NCI-H2081 treated with DMSO at 0.1 percent for 48 hours (cell line): ENCODE data around the gene DEFB132.

Source experiments
- DNase-seq: peaks from one replicate; lab custom pipeline; 2025; lab: John Stamatoyannopoulos, UW

The DEFB132 gene

DNA sequence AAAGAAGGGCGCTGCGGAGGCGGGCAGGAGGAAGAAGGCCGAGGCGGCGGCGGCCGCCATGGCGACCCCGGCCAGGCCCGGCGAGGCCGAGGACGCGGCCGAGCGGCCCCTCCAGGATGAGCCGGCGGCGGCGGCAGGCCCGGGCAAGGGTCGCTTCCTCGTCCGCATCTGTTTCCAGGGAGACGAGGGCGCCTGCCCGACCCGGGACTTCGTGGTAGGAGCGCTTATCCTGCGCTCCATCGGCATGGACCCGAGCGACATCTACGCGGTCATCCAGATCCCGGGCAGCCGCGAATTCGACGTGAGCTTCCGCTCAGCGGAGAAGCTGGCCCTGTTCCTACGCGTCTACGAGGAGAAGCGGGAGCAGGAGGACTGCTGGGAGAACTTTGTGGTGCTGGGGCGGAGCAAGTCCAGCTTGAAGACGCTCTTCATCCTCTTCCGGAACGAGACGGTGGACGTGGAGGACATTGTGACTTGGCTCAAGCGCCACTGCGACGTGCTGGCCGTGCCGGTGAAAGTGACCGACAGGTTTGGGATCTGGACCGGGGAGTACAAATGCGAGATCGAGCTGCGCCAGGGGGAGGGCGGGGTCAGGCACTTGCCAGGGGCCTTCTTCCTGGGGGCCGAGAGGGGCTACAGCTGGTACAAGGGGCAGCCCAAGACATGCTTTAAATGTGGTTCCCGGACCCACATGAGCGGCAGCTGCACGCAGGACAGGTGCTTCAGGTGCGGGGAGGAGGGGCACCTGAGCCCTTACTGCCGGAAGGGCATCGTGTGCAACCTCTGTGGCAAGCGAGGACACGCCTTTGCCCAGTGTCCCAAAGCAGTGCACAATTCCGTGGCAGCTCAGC lies 40.6 kb downstream of the DEFB132 start:
- no peak for DNase-seq

DNA sequence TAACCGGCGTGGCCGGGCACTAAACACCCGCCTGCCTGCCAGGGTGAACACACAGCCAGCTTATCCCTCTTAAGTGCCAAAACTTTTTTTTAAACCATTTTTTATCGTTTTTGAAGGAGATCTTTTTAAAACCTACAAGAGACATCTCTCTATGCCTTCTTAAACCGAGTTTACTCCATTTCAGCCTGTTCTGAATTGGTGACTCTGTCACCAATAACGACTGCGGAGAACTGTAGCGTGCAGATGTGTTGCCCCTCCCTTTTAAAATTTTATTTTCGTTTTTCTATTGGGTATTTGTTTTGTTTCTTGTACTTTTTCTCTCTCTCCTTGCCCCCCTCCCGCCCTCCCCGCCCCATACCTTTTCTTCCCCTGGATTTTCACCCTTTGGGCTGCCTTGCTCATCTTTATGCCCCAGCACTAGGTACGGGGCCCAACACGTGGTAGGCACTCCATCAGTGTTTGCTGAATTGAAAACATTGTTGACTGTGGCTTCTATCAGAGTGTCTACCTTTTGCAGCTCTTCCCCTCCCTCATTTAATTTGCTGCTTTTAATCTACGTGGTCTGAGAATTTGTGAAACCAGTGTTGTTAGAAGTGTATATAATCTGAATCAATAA lies 41.4 kb downstream of the DEFB132 start:
- no peak for DNase-seq

DNA sequence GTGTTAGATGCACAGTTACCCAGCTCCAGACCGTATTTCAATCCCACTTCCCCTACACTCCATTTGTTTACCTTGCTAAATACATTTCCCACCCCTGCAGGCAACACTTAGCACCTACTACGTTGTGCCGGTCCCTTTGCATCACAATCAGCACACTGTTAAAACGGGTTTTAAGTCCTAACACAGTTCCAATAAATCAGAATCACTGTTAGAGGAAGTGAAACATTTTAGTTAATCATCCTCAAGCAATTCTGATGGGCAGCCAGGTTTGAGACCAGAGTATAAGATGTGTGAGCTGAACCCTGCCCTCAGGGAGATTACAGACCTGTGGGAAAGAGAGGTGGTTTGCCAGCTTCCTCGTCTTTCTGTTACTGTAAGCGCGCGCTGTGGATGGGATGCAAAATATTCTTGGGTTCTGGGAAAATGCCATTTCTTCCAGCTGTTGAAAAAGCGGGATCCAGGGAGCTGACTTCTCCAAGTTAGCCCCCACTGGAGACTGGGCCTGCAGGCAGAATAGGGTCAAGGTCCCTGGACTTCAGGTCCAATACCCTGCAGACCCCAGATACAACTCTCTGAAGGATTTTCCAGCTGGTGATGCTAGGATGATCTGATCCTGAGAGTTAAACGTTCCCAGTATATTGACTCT lies 42.9 kb downstream of the DEFB132 start:
- no peak for DNase-seq

DNA sequence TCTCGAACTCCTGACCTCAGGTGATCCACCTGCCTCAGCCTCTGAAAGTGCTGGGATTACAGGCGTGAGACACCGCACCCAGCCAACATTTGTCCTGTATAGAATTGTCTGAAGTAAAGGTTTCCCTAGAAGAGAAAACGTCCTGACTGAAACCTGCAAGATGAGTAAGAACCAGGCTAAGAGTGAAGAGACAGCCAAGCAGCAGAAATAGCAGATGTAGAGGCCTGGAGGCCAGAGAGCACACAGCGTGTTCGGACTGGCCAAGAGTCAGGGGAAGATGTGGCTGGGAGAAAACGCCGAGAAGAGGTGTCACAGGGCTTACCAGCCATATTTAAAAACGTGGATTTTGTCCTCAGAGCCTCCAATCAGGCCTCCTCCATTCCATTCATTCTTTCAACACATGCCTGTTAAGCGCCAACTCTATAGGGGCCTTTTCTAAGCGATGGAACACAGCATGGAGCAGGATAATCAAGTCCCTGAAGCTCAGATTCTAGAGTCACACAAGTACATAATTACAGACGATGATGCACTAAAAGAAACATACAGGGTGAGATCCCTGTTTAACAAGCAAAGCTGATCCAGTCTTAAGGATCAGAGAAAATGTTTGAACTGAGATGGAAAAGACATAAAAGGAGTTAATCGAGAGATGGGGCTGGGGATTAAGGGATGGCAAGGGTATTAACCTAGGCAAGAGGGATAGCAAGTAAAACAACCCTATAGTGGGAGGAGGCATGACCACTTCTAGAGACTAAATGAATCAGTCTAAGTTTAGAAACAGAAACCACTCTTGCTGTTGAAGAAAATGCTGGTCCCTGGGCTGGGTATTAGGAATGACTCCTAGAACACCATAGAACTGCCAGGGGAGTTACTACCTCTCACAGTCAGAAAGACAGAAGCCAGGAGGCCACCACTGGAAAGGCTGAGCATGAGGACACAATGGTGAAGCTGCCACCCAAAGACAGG lies 44.6 kb downstream of the DEFB132 start:
- DNase-seq: no peak

DNA sequence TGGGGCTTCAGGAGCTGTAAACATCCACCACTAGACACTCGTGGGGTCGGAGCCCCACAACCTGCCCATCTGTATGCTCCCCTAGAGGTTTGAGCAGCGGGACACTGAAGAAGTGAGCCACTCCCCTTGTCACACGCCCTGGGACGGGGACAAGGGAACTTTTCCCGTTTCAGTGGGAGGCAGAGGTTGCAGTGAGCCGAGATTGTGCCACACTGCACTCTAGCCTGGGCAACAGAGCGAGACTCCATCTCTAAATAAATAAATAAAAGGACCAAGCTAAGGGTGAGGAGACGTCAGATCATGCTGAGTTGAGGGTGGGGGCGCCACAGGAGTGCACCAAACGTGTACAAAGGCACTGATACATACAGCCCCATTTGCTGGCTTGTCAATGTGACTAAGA lies 48.2 kb downstream of the DEFB132 start:
- no peak for DNase-seq

DNA sequence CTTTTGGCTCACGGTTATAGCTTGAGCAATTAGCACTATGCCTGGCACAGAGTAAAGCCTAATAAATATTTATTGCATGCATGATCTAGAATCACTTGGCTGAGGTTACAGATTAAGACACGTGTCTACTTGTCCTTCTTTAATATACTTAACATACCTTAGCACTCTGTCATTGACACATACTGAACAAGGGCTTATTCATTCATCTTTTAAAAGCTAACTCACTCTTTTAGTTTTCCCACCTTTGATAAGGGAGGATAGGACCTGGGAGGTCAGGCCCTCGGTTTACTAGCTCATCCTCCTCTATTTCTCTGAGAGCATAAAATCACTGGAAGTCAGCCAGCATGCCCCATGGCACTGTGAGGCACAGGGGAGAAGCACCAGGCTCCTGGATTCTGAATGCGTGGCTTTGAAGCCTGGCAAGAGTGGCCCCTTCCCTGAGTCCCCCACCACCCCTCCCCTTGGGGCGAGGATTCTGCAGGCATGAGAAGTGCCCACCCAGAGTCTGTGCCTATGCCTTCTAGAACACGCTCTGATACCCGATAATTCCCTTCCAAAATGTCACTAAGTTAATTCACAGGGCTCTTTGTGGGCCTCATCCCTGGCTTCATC lies 51.0 kb downstream of the DEFB132 start:
- DNase-seq: no peak

DNA sequence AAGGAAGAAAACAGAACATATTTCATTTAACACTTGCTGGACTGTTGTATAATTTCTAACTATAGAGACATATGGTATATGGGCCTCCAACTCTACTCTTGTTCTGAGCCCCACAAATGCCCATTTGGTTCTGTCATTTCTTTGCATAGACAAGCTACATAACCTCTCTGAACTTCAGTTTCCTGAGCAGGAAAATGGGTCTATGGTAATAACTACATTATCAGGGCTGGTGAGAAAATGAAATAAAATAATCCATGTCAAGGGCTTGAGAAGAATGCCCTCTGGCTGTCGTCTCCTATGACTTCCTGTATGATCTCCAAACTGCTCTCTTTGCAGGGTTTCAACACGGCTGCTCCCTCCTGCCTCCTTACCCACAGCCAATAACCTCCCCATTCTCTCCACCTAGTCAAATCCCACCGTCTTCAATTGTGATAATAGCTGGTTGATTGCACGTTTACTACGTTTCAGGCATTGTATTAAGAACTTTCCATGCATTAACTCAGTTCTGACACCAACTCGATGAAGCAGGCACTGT lies 51.8 kb downstream of the DEFB132 start:
- DNase-seq: no peak

DNA sequence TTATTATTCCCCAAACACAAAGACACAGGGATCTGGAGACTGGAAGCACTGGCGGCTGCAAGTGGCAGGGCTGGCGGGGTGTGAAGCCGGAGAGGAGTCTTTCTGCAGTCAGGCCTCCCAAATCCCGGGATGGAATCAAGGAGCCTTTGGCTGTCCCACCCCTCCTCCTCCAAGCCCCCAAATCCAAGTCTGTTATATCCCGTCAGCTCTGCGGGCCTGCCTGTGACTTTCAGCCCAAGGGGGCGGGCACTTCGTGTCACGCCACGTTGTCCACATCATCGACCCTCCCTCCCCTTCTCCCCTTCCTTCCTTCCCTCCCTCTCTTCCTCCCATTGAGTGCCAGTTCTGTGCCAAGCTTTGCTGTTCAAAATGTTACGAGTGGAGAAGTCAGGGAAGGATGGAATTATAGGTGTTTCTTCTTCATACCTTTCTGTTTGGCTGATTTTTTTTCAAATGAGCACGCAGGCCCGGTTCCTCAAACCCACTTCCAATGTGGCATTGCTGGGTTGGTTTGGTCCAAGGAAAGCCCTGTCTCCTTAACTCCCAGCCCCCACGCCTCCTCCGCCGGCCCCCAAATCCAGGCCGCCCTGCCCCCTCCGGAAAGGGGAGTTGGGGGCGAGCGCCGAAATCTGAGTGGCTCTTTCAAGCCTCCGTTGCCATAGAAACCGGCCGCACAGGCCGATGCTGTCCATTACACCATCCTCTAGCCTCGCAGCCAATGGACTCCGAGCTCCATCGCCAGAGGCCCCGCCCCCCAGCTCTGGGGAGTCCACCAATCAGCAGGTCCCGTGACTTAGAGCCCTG lies 52.5 kb downstream of the DEFB132 start:
- DNase-seq: no peak

DNA sequence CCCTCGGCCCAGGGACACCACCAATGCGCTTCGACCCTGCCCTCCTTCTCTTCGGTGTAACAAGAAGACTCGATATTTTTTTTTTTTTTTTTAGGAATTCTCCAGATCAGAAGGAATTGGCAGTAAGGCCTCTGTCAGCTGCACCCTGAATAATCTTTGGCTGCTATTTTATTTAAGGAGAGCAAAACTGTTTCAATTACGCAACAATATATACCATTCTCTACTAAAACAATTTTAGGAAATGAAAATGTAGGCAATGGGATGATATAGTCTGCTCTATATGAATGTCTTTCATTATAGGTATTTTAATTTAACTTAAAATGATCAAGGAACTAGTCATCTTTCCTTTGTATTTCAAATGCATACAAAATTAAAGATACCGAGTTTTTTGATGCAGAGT lies 53.1 kb downstream of the DEFB132 start:
- no peak for DNase-seq
